Activated T-cell treated with anti-CD3 and anti-CD28 coated beads, Interleukin-2, amount 50 U/mL, for 4 hours (primary cell): Measurements from ENCODE around the gene SEMA4D. TPM values are rescaled to one million over a fixed set of nuclear protein-coding genes. Genes with fewer than 3 reads are reported as not detected.

ENCODE experiments used
- ATAC-seq, 2 donors: fragments of 200-7000 bp; cut with Tn5 transposase; one replicate each; pipeline ENCODE4 v1.10.0; 2021
- DNase-seq: peaks from one replicate; pipeline ENCODE4 v3.0.0-alpha.2; 2020
- H3K27me3 Mint-ChIP-seq: one replicate; pipeline ENCODE4 v1.8.0; 2021; ENCODE audit warnings: low read depth, mixed read lengths
- H3K36me3 Mint-ChIP-seq: one replicate; pipeline ENCODE4 v1.8.0; 2022; ENCODE audit warnings: mixed read lengths; ENCODE audit not compliant: insufficient read depth
- H3K4me1 Mint-ChIP-seq: one replicate; pipeline ENCODE4 v1.8.0; 2021; ENCODE audit warnings: low read depth, mixed read lengths
- H3K4me3 Mint-ChIP-seq: one replicate; pipeline ENCODE4 v1.8.0; 2021; ENCODE audit warnings: mild to moderate bottlenecking, moderate library complexity, mixed read lengths
- H3K9me3 Mint-ChIP-seq: one replicate; pipeline ENCODE4 v1.8.0; 2021; ENCODE audit warnings: mixed read lengths
- total RNA-seq, 3 donors: library from RNA; stranded (reverse); gene quantifications; one replicate each; pipeline ENCODE4 v1.2.1, GENCODE V29; 2021

SEMA4D gene
- total RNA-seq, 3 donors from 2014 or later, result 248 to 348 (median 344) TPM

GRCh38 chr9:89449261-89449671 lies 48.6 kb downstream of the SEMA4D start:
- H3K4me1 Mint-ChIP-seq, result peaks cover 96% of the 10 kb centered on the region
- peak overlapping the region; percentile 60 for H3K4me3 Mint-ChIP-seq
- peaks cover 40% of the 10 kb centered on the region for H3K36me3 Mint-ChIP-seq
- no peaks in the 10 kb centered on the region for H3K9me3 Mint-ChIP-seq
- no peaks in the 10 kb centered on the region for H3K27me3 Mint-ChIP-seq
- no peak for DNase-seq
- no peak for ATAC-seq

DNA sequence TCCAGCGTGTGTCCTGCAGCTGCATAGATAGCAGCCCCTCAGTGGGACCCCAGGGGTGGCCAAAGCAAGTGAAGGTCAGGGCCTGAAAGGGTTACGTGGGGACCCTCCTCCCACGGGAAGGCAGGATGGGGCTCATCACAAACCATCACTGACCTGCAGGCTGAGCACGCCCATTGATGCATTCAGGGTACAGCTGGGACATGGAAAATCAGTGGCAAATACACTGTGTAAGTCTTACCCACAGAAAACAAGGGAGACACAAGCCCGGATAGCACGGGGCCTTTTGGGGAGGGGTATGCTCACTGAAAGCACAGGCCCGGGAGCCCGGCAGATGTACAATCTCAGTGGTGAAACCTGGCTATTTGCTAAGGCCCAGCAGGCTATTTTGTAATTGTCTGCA lies 49.1 kb downstream of the SEMA4D start:
- H3K36me3 Mint-ChIP-seq, result peaks cover 43% of the 10 kb centered on the region

GRCh38 chr9:89448381-89448780 lies 49.5 kb downstream of the SEMA4D start:
- Mint-ChIP-seq H3K4me3 (peak overlapping the region; percentile 44), H3K36me3 (peaks cover 43% of the 10 kb centered on the region)
- ATAC-seq, result peak; percentile 72 to 86

More for the DNA sequence above, 49.1 kb downstream of the SEMA4D start:
- Mint-ChIP-seq H3K9me3 (no peaks in the 10 kb centered on the region), H3K27me3 (no peaks in the 10 kb centered on the region), H3K4me3 (peak overlapping the region; percentile 60), H3K4me1 (peaks cover 96% of the 10 kb centered on the region)
- no peak for ATAC-seq
- no peak for DNase-seq

GRCh38 chr9:89447416-89447815 lies 50.5 kb downstream of the SEMA4D start:
- ATAC-seq (no peak), DNase-seq (no peak)
- Mint-ChIP-seq H3K27me3 (no peaks in the 10 kb centered on the region), H3K4me1 (peaks cover 95% of the 10 kb centered on the region), H3K4me3 (no peak overlapping the region), H3K36me3 (peaks cover 36% of the 10 kb centered on the region), H3K9me3 (no peaks in the 10 kb centered on the region)

More at GRCh38 chr9:89448381-89448780, 49.5 kb downstream of the SEMA4D start:
- H3K9me3 Mint-ChIP-seq, result no peaks in the 10 kb centered on the region
- no peaks in the 10 kb centered on the region for H3K27me3 Mint-ChIP-seq
- DNase-seq, result peak; percentile 48
- peaks cover 96% of the 10 kb centered on the region for H3K4me1 Mint-ChIP-seq

GRCh38 chr9:89446961-89447310 lies 51.0 kb downstream of the SEMA4D start:
- ATAC-seq (no peak), DNase-seq (no peak)
- peaks cover 97% of the 10 kb centered on the region for H3K4me1 Mint-ChIP-seq
- peaks cover 36% of the 10 kb centered on the region for H3K36me3 Mint-ChIP-seq
- H3K9me3 Mint-ChIP-seq, result no peaks in the 10 kb centered on the region
- no peak overlapping the region for H3K4me3 Mint-ChIP-seq
- no peaks in the 10 kb centered on the region for H3K27me3 Mint-ChIP-seq

- H3K4me3 Mint-ChIP-seq, result peak overlapping the region; percentile 3
- peaks cover 35% of the 10 kb centered on the region for H3K36me3 Mint-ChIP-seq
- H3K9me3 Mint-ChIP-seq, result no peaks in the 10 kb centered on the region
- no peaks in the 10 kb centered on the region for H3K27me3 Mint-ChIP-seq
- ATAC-seq, result no peak
- no peak for DNase-seq
- H3K4me1 Mint-ChIP-seq, result peaks cover 97% of the 10 kb centered on the region
Measured at GRCh38 chr9:89446261-89446960, 51.5 kb downstream of the SEMA4D start.

GRCh38 chr9:89445801-89446251 lies 52.1 kb downstream of the SEMA4D start:
- DNase-seq (no peak), ATAC-seq (no peak)
- Mint-ChIP-seq H3K36me3 (peaks cover 36% of the 10 kb centered on the region), H3K4me3 (peak overlapping the region; percentile 3), H3K27me3 (no peaks in the 10 kb centered on the region), H3K9me3 (no peaks in the 10 kb centered on the region), H3K4me1 (peaks cover 97% of the 10 kb centered on the region)

GRCh38 chr9:89444925-89445765 lies 52.8 kb downstream of the SEMA4D start:
- ATAC-seq (no peak), DNase-seq (no peak)
- Mint-ChIP-seq H3K9me3 (no peaks in the 10 kb centered on the region), H3K27me3 (no peaks in the 10 kb centered on the region), H3K36me3 (peaks cover 41% of the 10 kb centered on the region), H3K4me3 (no peak overlapping the region), H3K4me1 (peaks cover 97% of the 10 kb centered on the region)

GRCh38 chr9:89444274-89444673 lies 53.6 kb downstream of the SEMA4D start:
- ATAC-seq (peak; percentile 60 to 64), DNase-seq (no peak)
- Mint-ChIP-seq H3K27me3 (no peaks in the 10 kb centered on the region), H3K4me1 (peaks cover 97% of the 10 kb centered on the region), H3K36me3 (peaks cover 33% of the 10 kb centered on the region), H3K9me3 (no peaks in the 10 kb centered on the region), H3K4me3 (peak overlapping the region; percentile 44)

DNA sequence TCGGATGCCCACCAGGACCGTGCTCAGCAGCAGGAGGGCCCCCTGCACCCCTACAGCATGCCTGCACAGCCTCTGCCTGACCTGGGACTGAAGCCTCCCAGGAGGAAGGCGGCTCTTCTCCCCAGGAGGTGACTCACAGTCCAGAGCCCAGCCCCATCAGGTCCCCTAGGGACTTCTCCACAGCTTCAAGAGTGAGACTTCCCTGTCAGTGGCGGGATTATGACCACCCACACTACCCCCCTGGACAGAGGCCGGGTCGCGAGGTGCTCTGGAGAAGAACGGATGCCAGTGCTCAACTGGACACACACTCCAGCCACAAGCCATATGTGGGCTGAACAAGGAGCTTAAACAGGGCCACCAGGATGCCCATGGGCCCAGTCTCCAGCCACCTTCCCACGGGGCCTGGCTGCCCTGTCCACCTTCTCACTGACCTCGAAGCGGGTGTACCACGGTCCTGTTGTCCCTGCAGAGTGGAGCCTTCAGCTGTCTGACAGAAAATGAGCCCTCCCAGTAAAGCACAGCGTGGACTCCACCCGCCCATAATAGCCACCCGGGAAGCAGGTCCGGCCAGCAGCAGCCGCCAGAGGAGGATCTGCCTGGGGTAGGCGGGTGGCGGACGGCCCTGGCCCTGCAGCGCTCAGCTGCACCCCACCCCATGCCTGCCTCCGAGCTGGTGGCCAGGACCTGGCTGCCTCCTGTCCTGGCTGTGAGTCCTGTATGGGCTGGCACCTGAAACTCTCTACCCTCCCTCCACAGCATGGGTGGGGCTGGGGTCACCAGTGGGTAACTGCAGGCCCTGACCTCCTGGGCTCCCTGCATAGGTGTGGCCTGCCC lies 54.7 kb downstream of the SEMA4D start:
- ATAC-seq, result peak; percentile 9 to 13
- no peaks in the 10 kb centered on the region for H3K27me3 Mint-ChIP-seq
- no peak for DNase-seq
- H3K4me3 Mint-ChIP-seq, result no peak overlapping the region
- no peaks in the 10 kb centered on the region for H3K9me3 Mint-ChIP-seq
- H3K4me1 Mint-ChIP-seq, result peaks cover 93% of the 10 kb centered on the region
- peaks cover 28% of the 10 kb centered on the region for H3K36me3 Mint-ChIP-seq

DNA sequence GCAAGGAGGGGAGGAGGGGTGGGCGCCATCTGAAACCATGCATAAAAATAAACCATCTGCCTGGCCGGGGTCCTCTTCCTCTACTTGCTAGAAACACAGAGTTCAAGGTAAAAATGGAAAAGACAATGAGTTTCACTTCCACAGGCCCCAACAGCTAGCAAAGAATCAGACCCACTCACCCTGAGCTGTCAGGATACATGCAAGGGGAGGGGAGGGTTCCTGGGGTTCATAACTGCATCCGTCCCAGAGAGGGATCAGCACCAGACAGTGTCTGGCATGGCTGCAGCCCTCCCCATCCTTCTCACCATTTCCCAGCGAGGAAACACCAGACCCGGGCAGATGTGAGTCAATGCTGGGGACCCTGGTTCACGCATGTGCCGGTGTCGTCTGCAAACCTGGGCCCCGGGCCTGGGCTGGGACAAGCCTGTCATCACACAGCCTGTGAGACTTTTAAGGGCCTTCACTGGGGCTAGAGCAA lies 55.4 kb downstream of the SEMA4D start:
- ATAC-seq (peak; percentile 9 to 19), DNase-seq (no peak)
- peaks cover 95% of the 10 kb centered on the region for H3K4me1 Mint-ChIP-seq
- no peaks in the 10 kb centered on the region for H3K27me3 Mint-ChIP-seq
- H3K9me3 Mint-ChIP-seq, result no peaks in the 10 kb centered on the region
- peaks cover 31% of the 10 kb centered on the region for H3K36me3 Mint-ChIP-seq
- H3K4me3 Mint-ChIP-seq, result no peak overlapping the region

GRCh38 chr9:89441986-89442385 lies 55.9 kb downstream of the SEMA4D start:
- no peaks in the 10 kb centered on the region for H3K27me3 Mint-ChIP-seq
- DNase-seq, result no peak
- no peak overlapping the region for H3K4me3 Mint-ChIP-seq
- no peak for ATAC-seq
- H3K4me1 Mint-ChIP-seq, result peaks cover 95% of the 10 kb centered on the region
- H3K9me3 Mint-ChIP-seq, result no peaks in the 10 kb centered on the region
- peaks cover 27% of the 10 kb centered on the region for H3K36me3 Mint-ChIP-seq

GRCh38 chr9:89441655-89441970 lies 56.3 kb downstream of the SEMA4D start:
- ATAC-seq, result no peak
- Mint-ChIP-seq H3K36me3 (peaks cover 25% of the 10 kb centered on the region), H3K27me3 (no peaks in the 10 kb centered on the region), H3K4me1 (peaks cover 95% of the 10 kb centered on the region), H3K9me3 (no peaks in the 10 kb centered on the region), H3K4me3 (no peak overlapping the region)
- DNase-seq, result no peak
